HG03565 (cell line): ENCODE data around the gene RPS6KA5.
"Not testable (repeated sequence)": the region's sequence is repeated elsewhere in the genome, so short reads cannot be mapped to it uniquely, and the experiment has no call there.

Source experiments
- ATAC-seq: cut with Tn5 transposase; IDR thresholded peaks from one replicate; pipeline ENCODE4 v1.9.1; 2021; ENCODE audit warnings: mild to moderate bottlenecking, moderate library complexity; ENCODE audit not compliant: unreplicated experiment

The RPS6KA5 gene

GRCh38 chr14:90880282-90880681 lies 180.2 kb downstream of the RPS6KA5 start:
- ATAC-seq, result no peak

- no peak for ATAC-seq
These were observed 185.8 kb downstream of the RPS6KA5 start for GRCh38 chr14:90874599-90874998.

- no peak for ATAC-seq
These were observed 188.7 kb downstream of the RPS6KA5 start for GRCh38 chr14:90871605-90872233.

GRCh38 chr14:90870950-90871604 lies 189.4 kb downstream of the RPS6KA5 start:
- ATAC-seq, result no peak

GRCh38 chr14:90867501-90867900 lies 192.9 kb downstream of the RPS6KA5 start:
- ATAC-seq, result no peak

- no peak for ATAC-seq
These were observed 193.6 kb downstream of the RPS6KA5 start for GRCh38 chr14:90866833-90867232.

GRCh38 chr14:90864741-90865140 lies 195.7 kb downstream of the RPS6KA5 start:
- no peak for ATAC-seq

GRCh38 chr14:90858511-90858910 lies 201.9 kb downstream of the RPS6KA5 start:
- no peak for ATAC-seq

GRCh38 chr14:90857866-90858265 lies 202.6 kb downstream of the RPS6KA5 start:
- ATAC-seq, result no peak

GRCh38 chr14:90856115-90856514 lies 204.3 kb downstream of the RPS6KA5 start:
- not testable (repeated sequence) for ATAC-seq

- no peak for ATAC-seq
These were observed 207.3 kb downstream of the RPS6KA5 start for GRCh38 chr14:90853116-90853515.

- ATAC-seq, result no peak
These were observed 209.0 kb downstream of the RPS6KA5 start for GRCh38 chr14:90851327-90852036.

- ATAC-seq, result no peak
These were observed 210.0 kb downstream of the RPS6KA5 start for GRCh38 chr14:90850487-90850886.

- no peak for ATAC-seq
These were observed 210.5 kb downstream of the RPS6KA5 start for GRCh38 chr14:90849787-90850444.

GRCh38 chr14:90848944-90849731 lies 211.3 kb downstream of the RPS6KA5 start:
- ATAC-seq, result no peak

GRCh38 chr14:90846511-90846910 lies 213.9 kb downstream of the RPS6KA5 start:
- no peak for ATAC-seq

GRCh38 chr14:90844321-90844720 lies 216.1 kb downstream of the RPS6KA5 start:
- ATAC-seq, result no peak

- no peak for ATAC-seq
These were observed 217.7 kb downstream of the RPS6KA5 start for GRCh38 chr14:90842726-90843125.

GRCh38 chr14:90840667-90841066 lies 219.8 kb downstream of the RPS6KA5 start:
- ATAC-seq, result not testable (repeated sequence)

- no peak for ATAC-seq
These were observed 220.6 kb downstream of the RPS6KA5 start for GRCh38 chr14:90839889-90840266.
